Activated CD4-positive, alpha-beta T cell treated with anti-CD3 and anti-CD28 coated beads, Interleukin-2, Interleukin-4, amounts not matched to agents 100 ng/mL and 50 ng/mL, durations not matched to agents 16 hours and 8 hours (primary cell): ENCODE data around the gene CHRNB1.
A peak's percentile ranks its signal among the peaks of the same experiment; 100 is the strongest.

ENCODE experiments used
- DNase-seq: peaks from one replicate; pipeline ENCODE4 v3.0.0-alpha.2; 2020; ENCODE audit warnings: low spot score

The CHRNB1 gene

DNA sequence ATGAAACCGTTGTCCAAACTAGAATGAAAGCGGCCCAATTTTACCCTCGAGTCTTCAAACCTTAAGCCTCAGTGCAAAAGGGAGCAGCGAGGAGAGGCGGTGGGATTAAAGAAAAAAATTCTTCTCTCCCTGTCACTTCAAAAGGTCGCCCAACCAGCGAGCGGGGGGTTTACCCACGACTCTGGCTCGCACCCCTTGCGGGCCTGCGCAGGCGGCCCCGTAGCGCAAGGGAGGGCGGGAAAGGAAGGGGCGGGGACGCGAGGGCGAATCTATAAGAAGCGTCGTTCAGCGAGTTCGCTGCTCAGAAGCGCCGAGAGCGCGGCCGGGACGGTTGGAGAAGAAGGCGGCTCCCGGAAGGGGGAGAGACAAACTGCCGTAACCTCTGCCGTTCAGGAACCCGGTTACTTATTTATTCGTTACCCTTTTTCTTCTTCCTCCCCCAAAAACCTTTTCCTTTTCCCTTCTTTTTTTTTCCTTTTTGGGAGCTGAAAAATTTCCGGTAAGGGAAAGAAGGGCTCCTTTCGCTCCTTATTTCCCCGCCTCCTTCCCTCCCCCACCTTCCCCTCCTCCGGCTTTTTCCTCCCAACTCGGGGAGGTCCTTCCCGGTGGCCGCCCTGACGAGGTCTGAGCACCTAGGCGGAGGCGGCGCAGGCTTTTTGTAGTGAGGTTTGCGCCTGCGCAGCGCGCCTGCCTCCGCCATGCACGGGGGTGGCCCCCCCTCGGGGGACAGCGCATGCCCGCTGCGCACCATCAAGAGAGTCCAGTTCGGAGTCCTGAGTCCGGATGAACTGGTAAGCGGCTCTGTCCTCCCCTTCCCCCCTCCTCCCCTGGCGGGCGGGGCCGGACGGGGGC, 39.4 kb downstream of the CHRNB1 start, which contains the start of gene POLR2A:
Gene POLR2A (plus strand): TSS at position 300 of the 852 bp plus-strand sequence.
- peak; percentile 98 for DNase-seq

DNA sequence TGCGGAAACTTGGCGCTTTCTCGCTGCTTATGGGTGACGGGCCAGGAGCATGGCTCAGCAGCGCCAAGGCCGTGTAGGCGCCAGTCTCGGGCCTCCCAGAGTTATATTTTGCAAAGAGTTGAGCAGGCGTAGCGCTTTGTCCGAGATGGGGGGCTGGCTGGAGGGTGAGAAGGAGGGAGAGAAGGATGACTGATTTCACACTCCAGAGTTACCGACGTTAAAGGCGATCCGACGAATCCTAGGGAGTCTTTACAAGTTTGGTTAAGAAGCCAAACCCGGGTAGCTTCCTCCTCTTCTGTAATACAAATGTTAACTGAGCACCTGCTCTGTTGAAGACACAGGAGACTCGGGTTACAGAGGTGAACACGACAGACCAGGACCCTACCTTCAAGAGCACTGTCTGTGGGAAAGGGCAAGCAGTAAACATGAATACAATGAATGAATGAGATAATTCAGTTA, 40.1 kb downstream of the CHRNB1 start:
- no peak for DNase-seq

DNA sequence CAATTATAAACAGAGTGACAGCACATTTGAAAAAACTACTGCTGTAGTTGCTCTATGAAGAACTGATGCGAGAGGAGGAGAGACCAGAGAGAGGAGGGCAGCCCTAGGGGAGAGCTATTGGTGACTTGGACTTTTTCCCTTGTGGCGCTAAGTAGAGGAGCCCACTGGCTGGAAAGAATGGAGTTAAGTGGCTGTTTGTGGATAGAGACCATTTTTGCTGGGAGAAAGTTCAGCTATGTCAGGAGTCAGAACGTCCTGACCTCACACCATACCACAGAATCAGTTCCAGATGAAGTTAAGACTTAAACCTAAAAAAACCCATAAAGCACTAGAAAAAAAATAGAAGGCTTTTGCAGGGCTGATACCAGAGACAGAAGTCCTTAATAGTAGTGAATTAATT, 41.3 kb downstream of the CHRNB1 start:
- no peak for DNase-seq

DNA sequence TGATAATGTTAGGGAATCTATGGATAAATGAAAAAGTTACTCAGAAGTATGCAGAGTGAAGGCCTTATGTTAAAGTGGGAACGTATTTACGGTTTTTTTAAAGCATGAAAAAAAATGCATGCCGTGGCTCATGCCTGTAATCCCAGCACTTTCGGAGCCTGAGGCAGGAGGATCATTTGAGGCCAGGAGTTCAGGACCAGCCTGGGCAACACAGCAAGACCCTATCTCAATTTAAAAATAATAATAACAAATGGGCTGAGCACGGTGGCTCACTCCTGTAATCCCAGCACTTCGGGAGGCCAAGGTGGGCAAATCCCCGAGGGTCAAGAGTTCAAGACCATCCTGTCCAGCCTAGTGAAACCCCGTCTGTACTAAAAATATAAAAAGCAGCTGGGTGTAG, 45.3 kb downstream of the CHRNB1 start:
- no peak for DNase-seq

DNA sequence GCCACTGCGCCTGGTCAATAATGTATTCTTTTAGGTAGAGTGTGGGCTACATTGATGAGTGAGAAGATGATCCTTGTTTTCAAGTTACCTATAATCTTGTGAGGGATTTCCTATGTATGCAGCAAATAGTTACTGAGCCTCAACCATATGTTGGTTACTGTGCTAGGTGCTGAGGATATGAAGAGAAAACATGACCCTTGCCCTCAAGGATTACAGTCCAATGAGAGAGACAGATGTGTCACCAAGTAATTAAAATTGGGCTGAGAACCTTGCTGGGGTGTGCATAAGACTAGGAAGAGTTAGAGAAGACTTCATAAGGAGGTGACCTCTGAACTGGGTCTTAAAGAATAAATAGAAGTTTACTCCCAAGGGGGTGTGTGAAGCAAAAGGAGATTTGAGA, 46.7 kb downstream of the CHRNB1 start:
- DNase-seq = no peak

DNA sequence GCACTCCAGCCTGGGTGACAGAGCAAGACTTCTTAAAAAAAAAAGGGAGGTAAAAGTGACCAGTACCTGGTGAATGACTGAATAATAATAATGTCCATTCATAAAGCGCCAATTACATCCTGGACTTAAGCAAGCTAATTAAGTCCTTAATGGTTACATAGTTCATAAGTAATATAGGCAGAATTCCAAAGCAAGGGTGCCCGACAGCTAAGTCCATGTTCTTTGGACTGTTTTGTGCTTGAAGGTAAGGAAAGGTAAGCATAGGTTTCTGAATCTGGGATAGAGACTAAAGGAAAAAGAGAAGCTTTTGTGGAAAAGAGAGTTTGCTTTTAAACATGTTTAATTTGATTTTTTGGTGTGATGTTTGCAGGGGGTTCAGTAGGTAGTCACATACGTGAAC, 49.1 kb downstream of the CHRNB1 start:
- DNase-seq = no peak

DNA sequence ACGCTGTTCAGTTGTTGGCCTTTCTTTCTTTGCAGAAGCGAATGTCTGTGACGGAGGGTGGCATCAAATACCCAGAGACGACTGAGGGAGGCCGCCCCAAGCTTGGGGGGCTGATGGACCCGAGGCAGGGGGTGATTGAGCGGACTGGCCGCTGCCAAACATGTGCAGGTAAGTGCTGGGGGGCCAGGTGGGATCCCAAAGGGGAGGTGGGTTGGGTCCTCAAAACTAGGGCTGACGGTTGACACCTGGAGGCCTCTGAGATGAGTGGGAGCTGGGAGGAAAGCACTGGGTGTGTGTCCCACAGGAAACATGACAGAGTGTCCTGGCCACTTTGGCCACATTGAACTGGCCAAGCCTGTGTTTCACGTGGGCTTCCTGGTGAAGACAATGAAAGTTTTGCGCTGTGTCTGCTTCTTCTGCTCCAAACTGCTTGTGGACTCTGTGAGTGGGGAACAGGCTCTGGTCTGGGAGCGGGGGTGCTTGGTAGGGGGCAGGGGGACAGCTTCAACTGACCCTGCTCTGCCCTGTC, 51.1 kb downstream of the CHRNB1 start:
- no peak for DNase-seq

DNA sequence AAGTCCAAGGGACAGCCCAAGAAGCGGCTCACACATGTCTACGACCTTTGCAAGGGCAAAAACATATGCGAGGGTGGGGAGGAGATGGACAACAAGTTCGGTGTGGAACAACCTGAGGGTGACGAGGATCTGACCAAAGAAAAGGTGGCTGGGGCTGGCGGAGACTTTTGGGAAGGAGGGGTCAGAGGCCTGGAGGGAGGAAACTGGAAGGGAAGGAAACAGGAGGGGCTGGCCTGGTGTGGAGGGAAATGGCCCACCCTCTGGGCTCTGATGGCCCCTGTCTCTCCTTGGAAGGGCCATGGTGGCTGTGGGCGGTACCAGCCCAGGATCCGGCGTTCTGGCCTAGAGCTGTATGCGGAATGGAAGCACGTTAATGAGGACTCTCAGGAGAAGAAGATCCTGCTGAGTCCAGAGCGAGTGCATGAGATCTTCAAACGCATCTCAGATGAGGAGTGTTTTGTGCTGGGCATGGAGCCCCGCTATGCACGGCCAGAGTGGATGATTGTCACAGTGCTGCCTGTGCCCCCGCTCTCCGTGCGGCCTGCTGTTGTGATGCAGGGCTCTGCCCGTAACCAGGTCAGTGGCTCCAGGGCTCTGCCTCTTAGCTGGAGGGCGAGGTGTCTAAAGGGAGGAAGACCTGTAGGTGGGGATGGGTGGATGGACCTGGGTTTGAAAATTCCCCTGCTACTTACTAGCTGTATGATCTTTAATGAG, 51.8 kb downstream of the CHRNB1 start:
- DNase-seq = no peak

DNA sequence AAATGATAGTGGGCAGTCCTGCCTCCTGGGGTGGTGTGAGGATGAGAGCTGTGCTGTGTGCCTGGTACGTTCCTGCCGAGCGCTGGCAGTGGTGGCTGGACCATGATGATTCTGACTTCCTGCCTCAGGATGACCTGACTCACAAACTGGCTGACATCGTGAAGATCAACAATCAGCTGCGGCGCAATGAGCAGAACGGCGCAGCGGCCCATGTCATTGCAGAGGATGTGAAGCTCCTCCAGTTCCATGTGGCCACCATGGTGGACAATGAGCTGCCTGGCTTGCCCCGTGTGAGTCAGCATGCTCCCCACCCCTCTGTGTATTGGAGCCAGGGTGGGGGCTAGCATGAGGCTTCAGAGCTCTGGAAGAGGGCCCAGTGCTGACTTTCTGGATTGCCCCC, 52.4 kb downstream of the CHRNB1 start:
- DNase-seq = no peak

DNA sequence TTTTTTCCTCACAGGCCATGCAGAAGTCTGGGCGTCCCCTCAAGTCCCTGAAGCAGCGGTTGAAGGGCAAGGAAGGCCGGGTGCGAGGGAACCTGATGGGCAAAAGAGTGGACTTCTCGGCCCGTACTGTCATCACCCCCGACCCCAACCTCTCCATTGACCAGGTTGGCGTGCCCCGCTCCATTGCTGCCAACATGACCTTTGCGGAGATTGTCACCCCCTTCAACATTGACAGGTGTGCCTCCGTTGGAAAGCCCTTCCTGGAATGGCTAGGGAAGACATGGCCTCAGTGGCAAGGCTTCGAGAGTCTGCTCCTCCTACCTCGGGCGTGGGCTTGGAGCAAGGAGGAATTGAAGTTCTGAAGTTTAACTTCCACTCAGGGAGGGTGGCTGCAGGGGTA, 52.8 kb downstream of the CHRNB1 start:
- DNase-seq = no peak

DNA sequence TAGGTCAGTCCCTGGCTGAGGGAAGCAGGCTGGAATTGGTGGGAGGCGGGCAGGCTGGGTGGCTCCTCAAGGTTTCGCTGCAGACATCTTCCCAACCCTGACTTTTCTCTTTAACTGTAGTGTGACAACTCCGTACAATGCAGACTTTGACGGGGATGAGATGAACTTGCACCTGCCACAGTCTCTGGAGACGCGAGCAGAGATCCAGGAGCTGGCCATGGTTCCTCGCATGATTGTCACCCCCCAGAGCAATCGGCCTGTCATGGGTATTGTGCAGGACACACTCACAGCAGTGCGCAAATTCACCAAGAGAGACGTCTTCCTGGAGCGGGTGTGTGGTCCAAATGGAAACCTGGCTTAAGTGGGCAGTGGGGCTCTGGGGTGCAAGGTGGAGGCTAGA, 54.3 kb downstream of the CHRNB1 start:
- DNase-seq = no peak

DNA sequence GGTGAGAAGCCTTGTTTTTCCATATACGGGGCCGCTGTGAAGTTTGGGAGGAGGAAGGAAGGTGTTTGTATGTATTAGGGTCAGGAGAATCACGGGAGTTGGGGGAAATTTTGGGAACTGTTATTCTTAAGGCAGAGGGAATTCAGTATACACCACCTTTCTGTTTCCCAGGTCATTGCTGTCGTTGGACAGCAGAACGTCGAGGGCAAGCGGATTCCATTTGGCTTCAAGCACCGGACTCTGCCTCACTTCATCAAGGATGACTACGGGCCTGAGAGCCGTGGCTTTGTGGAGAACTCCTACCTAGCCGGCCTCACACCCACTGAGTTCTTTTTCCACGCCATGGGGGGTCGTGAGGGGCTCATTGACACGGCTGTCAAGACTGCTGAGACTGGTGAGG, 56.9 kb downstream of the CHRNB1 start:
- no peak for DNase-seq

DNA sequence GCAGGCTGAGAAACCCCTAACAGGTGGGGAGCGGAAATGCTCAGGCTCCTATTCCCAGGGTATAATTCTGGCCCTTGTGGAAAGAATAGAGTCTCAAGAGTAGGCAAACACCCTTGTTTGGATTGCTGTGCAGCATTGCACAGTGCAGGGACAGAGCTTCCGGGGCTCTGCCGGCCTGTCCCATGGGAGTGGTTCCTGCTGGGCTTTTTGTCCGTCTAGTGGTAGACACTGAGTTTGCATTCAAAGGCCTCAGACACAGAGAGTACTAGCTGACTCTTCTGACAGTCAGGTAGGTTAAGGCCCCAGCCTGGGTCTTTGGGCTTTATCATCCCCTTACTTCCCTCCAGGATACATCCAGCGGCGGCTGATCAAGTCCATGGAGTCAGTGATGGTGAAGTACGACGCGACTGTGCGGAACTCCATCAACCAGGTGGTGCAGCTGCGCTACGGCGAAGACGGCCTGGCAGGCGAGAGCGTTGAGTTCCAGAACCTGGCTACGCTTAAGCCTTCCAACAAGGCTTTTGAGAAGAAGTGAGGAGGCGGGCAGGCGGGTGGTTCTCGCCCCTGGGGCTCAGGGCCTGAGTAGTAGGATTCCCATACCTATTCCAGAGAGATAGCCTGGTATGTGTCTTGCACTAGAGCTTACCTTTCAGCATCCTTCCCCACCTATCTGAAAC, 57.4 kb downstream of the CHRNB1 start:
- DNase-seq = no peak

DNA sequence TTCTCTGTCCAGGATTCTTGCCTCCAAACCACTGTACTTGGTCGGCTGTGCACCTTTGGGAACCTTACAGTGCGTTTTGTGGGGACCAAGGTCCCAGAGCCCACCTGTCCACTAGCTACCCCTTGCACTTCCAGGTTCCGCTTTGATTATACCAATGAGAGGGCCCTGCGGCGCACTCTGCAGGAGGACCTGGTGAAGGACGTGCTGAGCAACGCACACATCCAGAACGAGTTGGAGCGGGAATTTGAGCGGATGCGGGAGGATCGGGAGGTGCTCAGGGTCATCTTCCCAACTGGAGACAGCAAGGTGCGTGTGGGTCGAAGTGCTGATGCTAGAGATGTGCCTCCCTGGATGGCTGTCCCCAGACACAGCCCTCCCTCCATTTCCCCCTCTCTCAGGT, 58.1 kb downstream of the CHRNB1 start:
- DNase-seq = no peak

DNA sequence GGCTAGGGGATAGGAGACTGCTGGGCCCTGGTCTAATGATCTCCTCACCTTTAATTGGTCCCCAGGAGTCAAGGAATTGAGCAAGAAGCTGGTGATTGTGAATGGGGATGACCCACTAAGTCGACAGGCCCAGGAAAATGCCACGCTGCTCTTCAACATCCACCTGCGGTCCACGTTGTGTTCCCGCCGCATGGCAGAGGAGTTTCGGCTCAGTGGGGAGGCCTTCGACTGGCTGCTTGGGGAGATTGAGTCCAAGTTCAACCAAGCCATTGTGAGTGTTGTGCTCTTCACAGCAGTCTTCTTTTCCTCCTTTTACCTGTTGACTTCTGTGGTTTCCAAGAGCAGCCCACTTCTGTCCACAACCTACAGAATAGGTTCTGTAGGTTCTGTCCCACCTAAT, 58.7 kb downstream of the CHRNB1 start:
- DNase-seq = no peak
